ENCODE data around the gene ERC1.

GRCh38 chr12:1284611-1285010, 293.6 kb downstream of the ERC1 start:
- TF ChIP-seq GATA2 (IDR thresholded peaks at IDR 0.05; ENCODE audit: low read depth, low read length) = no peak
- no peak for TF ChIP-seq GATA3 (IDR thresholded peaks at IDR 0.05; ENCODE audit: low read depth, low read length)
